GM19239 (cell line): Measurements from ENCODE around the gene KLC1.
A peak's percentile ranks its signal among the peaks of the same experiment; 100 is the strongest.

Experiments used
- DNase-seq: peaks from one replicate; pipeline ENCODE4 v3.0.0; 2011; ENCODE audit warnings: low spot score; ENCODE audit not compliant: insufficient read length
- FAIRE-seq: peaks from 2 replicates; lab custom pipeline; 2011; peaks lifted over from hg19 to GRCh38; lab: Jason Lieb, UNC

The KLC1 gene

GRCh38 chr14:103714063-103714724 lies 85.2 kb downstream of the KLC1 start:
- peak; percentile 44 for FAIRE-seq
- DNase-seq: no peak

- peak; percentile 99 for FAIRE-seq
- DNase-seq: peak; percentile 100
These were observed 86.3 kb downstream of the KLC1 start, which contains the start of the genes XRCC3 and ZFYVE21 for GRCh38 chr14:103715052-103716000. Gene XRCC3, minus strand, starts transcription at chr14:103715451. Its CDS starts 4,364 bp downstream, at chr14:103711087. Gene ZFYVE21, plus strand, starts transcription at chr14:103715810. Its CDS starts 32 bp downstream, at chr14:103715842.

DNA sequence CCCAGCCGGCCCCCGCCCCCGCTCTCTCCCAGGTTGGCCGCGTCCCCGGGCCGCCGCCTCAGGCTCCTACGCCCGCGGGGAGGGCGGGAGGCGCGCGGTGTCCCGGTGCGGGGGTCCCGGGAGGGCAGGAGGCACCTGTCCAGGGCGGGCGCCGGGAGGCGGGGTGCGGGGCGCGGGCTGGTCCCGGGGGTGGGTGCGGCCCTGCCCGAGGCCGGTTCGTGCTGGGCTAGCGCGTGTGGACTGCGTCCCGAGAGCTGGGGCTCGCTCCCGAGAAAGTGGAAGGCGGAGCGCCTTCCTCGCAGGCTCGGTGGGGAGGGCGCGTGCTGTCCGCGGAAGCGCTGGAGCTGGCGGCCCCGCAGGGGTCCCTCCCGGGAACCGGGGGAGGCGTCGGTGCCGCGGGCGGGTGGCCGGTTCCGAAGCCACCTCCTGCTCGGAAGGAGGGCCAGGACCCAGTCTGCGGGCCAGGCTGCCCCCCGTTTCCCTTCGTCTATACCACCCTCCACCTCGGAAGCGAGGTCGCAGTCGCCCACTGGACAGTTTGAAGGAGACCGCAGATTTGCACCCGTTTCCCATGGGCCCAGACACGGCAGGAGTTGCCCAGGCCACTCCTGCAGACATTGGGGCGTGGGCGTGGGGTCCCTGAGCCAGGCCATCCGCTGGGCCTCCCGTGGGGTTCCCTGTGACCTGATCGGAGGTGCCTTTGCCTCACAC lies 87.2 kb downstream of the KLC1 start:
- FAIRE-seq (no peak), DNase-seq (peak; percentile 57)

DNA sequence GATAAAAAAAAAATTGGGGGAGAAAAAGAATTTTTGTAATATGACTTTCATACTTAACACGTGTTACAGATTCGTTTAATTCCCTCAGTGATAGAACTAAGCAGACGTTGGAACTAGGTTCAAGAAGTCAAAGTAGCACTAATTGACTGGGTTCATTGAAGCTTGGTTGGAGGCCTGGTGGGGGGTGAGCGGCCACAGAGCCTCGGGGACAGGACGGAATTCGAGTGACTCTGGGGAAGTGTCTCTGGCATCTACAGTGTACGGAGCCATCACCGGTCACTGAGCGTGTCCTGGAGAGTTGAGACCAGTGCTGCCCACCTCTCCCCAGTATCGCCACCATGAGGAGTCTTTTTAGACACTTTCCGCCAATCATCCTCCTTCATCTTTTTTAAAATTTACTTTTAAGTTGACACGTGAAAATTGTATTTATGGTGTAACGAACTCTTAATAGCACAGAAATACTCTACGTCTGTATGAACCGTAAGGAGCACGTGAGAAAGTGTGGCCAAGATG lies 87.9 kb downstream of the KLC1 start:
- no peak for DNase-seq
- no peak for FAIRE-seq

GRCh38 chr14:103718572-103718971 lies 89.6 kb downstream of the KLC1 start:
- DNase-seq: no peak
- no peak for FAIRE-seq

DNA sequence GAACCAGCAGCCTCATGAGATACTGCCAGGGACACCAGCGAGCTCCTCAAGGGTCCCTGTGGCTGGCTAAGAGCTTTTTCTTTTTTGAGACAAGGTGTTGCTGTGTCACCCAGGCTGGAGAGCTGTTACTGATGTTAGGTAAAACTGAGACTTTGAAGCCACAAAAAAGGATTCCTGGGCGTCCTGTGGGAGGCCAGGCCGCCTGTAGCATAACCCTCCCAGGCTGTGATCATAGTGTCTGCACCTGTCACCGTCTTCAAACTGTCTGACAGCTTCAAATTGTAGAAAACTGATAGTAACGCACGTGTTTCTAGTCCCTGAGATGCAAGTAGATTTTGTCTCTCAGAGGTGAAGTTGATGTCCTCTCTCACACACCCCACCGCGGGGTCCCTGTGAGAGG lies 90.7 kb downstream of the KLC1 start:
- DNase-seq (no peak), FAIRE-seq (no peak)

DNA sequence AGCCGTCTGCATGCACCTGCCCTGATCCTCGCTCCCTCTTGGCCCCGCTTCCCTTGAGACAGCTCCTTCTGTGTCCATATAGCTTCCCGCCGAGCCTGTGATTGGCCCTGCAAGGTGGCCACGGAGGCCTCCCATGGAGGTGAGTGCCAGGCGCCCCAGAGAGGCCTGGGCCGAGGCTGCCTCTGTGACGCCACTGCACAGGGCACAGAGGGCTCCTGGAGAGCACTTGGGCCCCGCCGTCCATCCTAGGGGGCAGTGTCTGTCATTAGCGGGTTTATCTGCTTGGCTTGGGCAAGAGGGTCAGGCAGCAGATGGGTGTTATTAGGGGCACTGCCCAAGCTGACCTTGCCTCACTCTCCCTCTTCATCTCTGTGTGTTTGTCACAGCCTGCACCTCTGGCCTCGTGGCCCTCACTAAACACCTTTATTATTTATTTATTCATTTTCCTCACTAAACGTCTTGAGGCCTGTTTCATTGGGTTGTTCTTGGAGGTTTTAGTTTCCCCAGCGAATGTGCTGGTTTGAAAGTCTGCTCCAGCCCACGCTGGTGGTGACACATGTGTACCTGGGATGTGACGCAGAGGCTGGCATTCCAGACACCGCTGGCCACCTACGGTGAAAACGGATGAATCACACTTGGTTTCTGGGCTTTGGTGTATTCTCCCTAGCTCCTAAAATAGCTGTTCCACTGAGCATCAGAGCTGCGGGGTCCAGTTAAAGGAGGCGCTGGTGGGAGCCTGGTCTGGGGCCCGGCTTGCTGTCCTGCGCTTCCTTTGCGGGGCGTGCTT lies 92.5 kb downstream of the KLC1 start:
- FAIRE-seq: no peak
- DNase-seq: no peak

DNA sequence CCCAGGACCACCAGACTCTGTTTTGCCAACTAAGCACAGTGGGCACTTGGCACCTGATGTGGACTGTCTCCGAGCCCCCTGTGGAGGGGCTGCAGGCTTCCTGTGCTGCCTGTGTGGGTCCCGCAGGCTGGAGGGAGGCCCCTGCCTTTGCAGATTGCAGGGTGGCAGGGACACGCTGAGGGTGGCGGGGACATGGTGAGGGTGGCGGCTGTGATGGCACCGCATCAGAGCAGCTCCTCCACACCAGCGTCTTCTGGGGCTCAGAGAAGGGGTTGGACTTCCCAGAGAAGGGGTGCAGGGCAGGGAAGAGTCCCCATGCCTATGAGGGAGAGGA lies 94.7 kb downstream of the KLC1 start:
- FAIRE-seq: no peak
- DNase-seq: no peak

DNA sequence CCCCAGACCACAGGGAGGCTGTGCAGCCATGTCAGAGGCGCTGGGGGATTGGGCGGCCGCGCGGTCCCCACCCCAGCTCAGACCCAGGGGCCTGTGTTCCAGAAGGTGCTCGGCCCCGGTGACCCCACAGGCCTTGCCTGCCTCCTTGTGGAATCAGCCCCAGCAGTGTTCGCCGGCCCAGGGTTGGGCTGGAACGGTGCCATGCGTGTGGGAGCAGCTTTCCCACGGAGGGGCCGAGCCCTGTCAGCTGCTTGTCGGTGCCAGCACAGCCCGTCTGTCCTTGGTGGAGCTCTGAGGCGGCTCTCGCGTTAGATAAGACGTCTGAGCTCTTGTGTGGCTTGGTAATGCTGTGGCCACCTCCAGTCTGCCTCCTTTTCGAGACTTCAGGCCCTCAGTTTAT lies 95.1 kb downstream of the KLC1 start:
- FAIRE-seq: no peak
- no peak for DNase-seq

GRCh38 chr14:103725001-103725682 lies 96.1 kb downstream of the KLC1 start:
- no peak for DNase-seq
- no peak for FAIRE-seq

DNA sequence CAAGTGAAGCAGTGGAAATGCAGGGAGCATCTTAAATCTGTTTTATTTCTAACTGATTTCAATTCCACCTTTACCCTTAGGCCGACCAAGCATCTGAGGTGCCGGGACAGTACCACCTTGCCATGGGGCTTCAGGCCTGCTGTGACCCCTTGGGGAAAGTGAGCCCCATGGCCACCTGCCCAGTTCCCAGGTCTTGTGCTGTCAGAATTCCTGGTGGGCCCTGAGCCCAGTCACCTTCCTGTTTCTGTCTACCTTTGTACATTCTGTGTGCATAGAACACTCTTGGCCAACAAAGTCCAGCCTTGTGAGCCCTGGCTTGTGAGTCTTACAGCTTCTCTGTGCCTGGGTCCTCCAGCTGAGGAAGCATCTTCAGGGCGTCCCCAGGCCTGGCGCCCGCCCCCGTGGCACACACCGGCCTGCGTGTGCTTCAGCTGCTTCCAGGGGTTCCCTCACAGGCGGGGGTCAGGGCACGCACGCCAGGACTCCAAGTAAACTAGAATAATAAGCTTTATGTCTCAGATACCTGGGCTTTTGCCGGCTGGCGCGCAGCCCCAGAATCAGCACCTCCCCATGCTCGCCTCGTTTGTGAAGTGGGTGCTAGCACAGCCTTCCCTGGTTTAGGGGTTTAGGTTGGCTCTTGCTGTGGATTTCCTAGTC lies 96.9 kb downstream of the KLC1 start:
- DNase-seq (no peak), FAIRE-seq (no peak)

DNA sequence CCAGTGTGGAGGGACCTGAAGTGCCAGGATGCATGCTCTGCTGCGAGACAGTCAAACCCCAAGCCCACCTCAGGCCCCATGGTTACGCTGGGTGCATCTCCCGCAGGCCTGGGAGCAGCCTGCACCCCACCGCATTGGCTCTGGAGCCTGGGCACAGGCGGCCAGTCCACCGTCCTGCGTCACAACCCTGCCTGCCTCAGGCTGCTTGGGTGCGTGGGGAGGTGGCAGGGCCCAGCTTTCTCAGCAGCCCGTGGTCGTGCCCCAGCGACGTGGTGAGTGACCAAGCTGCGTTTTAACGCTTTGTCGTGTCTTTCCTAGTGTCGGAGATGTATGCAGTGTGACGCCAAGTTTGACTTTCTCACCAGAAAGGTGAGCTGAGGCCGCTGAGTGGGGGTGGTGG lies 97.5 kb downstream of the KLC1 start:
- FAIRE-seq (no peak), DNase-seq (no peak)

GRCh38 chr14:103727313-103727980 lies 98.4 kb downstream of the KLC1 start:
- no peak for DNase-seq
- no peak for FAIRE-seq

DNA sequence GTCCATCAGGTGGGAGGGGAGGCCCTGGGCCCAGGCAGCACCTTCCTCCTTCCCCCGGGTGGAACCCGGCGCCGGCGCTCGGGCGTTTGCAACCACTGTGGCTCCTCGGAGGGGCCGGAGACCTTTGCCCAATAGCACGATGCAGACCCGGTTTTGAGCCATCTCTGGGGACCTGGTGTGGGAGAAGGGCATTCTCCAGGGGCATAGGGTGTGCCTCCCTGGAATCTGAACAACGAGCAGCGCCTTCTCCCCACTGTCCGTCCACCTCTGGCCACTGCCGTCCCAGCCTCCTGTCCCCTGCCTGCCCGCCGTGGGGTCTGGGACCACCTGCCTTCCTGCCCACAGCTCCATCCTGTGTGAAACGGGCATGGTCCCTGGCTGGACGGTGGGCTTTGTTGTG lies 99.1 kb downstream of the KLC1 start:
- DNase-seq (no peak), FAIRE-seq (no peak)

DNA sequence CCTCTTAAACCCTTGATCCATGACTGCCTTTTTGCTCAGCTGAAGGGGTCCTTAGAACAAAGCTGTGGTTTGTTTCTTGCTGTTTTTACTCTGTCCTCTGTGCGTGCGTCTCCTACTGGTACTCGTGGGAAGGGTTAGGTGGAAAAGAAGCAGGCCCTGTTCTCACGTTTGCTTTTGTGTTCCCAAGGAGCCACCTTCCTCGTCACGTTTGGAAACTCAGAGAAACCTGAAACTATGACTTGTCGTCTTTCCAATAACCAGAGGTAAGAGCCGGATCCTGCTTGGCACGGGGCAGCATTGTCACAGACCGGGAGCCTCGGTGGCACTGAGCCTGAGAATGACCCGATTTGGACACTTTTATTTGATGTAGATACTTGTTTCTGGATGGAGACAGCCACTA lies 99.7 kb downstream of the KLC1 start:
- FAIRE-seq (no peak), DNase-seq (no peak)

DNA sequence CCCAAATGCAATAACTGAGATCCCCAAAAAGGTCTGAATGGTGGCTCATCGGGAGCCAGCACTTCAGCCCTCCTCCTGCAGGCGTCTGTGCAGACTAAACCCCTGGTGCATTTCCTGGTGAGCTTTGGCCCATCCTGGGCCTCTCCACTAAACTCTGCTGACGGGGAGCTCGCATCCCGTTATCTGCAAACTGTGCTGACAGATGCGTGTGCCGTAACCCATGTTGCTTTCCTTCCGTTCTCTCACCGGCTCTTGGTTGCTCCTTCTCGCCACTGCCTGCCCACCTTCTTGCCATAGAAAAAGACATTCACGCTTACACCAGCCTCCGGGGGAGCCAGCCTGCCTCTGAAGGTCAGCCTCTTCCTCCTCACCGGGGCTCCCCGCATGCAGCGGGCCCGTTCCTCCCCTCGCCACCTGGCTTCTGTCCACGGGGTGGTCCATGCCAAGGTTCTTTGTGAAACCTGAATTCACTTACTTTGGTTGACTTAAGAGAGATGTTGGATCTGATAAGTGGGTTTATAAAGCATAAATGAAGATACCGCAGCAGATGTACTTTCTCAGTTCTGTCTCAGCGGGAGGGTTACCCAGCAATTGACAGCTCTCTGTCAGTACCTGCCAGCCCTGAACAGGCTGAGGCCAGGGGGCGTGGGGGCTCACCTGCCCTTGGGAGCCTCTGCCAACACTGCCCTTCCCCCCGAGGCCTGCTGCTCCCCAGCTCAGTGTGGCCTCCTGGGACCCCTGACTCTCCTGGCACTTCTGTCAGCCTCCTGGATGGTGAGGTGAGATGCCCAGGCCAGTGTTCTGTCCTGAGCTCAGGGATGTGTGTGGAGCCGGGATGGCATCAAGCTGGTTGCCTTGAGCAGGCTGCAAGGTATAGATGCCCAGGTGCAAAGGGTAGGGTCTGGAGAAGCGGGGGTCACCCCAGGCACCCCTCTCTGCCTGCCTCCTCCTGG lies 100.8 kb downstream of the KLC1 start:
- DNase-seq (no peak), FAIRE-seq (no peak)

GRCh38 chr14:103730490-103731035 lies 101.6 kb downstream of the KLC1 start:
- FAIRE-seq (no peak), DNase-seq (no peak)
